T follicular helper cell (primary cell): Measurements from ENCODE around the gene REX1BD.
A peak's percentile ranks its signal among the peaks of the same experiment; 100 is the strongest.

Experiments used
- DNase-seq: peaks from one replicate; pipeline ENCODE4 v3.0.0-alpha.2; 2020; ENCODE audit warnings: low read depth

REX1BD gene

GRCh38 chr19:18603255-18603957 lies 14.8 kb downstream of the REX1BD start:
- DNase-seq = no peak

DNA sequence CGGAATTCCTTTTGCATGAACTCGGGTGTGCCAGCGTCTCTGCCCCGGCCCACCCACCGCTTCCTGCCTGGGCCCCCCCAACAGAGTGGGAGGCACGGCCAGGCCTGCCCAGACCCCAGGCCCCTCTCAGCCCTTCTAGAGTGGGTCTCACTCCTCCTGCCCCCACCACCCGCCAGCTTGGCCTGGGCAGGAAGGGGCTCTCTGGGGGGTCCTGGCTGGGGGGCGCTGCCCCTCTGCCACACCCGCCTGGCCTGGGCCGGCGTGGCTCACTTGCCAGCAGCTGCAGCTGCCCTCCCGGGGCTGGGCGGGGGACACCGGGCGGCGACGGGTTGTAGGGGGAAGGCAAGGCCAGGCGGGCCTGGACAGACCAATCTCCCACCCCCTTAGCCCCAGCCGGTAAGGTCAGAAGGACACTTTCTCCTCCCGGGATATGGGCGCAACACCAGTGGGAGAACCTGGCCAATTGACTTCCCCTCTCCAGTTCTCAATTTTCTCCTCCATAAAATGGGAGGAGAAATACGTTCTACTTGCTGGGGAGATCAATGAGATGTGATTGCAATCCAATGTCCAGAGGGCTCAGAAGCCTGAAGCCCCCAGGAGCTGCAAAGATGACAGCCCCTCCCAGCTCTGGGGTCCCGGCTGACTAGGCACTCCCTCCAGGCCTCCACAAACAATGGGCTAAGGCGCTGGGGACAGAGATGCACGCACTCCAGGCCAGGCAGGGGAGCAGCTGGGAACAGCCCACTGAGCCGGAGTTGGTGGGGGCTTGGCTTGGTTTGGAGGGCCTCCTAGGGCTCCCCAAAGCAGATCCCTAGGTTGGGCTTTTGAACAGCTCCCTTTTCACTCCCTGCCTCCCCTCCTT lies 15.6 kb downstream of the REX1BD start:
- no peak for DNase-seq

DNA sequence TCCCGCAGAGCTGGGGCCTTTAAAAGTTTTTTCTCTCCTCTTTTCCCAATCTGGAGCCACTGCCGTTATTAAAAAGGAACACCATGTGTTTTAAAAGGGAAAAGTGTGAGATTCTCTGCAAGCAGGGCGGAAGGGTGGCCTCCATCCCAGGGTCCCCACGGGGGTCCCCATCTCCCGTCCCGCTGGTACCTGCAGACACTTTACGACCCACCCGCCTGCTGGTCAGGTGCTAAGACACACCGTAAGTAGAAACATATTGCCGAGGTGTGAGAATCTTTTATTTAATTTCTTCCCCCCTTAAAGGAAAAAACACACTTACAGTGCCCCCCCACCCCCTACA lies 16.2 kb downstream of the REX1BD start:
- no peak for DNase-seq

DNA sequence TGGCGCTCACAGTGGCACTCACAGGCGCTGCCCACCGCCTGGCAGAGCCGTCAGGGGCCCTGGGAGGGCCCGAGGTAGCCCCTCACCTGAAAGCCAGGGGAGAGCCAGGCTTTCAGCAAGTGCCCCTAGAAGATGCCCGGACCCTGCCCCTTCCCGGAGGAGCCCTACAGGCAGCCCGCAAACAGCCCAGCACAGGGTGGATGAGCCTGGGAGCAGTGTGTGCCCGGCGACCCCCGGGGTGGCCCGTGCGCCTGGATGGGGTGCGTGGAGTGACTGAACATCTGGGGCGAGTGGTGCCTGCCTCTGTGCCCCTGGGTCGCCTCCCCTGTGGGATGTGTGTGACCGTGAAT lies 16.6 kb downstream of the REX1BD start:
- no peak for DNase-seq

DNA sequence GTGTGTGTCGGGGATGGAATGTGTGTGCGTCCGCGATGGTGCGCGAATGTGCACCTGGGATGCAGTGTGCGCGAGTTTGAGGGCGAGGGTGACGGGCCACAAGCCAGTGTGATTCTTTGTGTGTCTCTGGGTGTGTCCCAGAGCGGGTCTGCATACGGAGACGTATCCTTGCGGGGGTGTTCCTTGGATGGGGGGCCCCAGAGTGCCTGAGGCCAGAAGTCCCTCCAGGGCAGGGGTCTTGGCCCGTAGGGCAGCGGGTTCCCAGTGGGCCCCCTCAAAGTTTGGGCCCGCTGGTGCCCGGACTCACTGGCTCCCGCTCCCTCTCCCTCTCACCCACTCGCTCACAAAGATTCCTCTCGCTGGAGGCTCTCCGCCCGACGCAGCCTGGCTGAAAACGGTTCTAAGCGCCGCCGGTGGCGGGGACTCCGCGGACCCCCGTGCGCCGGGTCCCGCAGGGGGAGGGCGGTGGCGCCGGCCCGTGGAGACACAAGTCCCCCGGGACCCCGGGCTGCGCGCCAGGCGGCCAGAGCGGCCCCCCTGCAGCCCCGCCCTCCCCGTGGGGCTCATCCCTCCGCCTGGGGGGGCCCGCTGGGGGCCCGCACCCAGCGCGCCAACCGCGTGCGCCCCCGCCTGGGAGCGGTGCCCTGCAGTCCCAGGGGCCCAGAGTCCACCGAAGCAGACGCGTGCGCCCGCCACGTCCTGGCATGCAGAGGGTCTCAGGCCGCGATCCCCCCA lies 17.1 kb downstream of the REX1BD start:
- no peak for DNase-seq

DNA sequence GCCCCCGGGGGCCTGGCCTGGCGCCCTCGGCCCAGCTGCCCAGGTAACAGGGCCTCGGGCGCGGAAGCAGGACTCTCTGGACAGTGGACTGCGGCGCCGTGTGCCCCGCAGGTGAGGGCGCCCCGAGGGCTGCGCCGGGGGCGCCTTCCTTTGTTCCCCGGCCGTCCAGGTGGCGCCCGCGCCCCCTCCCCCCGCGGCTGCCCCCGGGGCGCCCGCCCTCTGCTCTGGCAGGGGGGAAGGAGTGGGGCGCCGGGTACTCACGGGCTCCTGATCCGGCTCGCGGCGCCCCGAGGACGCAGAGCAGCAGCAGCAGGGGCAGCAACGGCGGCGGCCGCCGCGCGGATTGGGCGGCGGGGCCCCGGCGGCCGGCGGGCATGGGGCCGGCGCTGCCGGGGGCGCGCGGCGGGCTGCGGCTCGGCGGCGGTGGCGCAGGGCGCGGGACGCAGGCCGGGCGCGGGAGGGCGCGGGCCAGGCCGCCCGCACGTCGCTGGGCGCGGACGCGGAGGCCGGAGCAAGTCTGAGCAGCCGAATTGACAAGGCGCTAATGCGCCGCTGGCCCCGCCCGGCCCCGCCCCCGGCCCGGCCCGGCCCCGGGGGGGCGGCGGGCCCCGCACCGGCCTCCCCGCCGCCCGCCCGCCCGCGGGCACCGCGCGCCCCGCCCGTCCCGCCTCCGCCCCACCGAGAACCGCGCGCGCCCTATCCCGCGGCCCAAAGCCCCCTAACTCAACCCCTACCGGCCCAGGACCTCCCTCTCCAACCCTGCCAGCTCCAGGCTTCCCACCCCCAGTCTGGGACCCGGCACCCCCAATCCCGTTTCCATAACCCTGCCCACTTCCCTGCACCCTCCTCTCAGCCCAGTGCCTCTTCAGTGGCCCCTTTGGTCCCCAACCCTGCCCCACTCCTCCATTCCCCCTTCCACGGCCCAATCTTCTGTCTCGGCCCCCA lies 18.0 kb downstream of the REX1BD start, which contains the start of gene CRLF1:
TSS of gene CRLF1 (minus strand) at position 519 of the 945 bp plus-strand sequence. CDS start at position 376, 143 bp downstream.
- DNase-seq = no peak

DNA sequence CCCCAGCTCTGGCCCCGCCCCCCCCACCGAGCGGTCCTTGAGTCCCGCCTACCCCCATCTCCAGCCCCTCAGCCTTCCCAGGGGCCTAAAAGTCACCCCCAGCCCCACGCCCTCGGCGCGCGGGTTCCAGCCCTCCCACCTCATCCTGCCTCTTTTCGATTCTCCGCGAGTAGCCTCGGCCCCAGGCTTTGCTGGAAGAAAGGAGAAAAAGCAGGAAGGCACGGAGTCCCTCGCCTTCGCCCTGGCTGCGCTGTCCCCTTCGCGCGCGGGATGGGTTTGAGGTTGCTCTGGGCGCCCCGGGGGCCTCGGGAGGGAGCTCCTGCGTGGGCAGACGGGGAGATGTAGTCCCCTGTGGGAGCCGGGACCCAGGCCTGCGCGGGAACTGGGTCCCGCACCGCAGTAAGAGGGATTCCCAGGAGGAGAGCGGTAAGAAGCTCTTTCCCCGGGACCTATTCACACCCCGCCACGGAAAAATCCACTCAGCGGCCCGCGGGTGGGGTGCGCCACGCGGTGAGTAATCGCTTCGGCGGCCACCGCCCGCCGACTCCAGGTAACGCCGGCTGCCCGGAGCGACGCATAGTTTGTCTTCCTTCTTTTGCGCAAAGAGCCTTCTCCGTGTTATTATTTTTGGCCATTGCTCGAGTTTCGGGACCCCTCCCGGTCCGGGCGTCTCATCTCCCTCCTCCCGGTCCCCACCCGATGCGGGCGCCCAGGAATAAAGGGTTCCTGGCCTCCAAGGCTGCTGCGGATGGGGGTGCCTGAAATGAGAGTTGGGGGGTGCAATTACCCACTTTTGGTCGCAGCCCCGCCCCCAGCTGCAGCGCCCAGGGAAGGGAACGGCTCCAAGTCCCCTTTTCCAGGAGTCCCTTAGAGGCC lies 18.9 kb downstream of the REX1BD start:
- no peak for DNase-seq

DNA sequence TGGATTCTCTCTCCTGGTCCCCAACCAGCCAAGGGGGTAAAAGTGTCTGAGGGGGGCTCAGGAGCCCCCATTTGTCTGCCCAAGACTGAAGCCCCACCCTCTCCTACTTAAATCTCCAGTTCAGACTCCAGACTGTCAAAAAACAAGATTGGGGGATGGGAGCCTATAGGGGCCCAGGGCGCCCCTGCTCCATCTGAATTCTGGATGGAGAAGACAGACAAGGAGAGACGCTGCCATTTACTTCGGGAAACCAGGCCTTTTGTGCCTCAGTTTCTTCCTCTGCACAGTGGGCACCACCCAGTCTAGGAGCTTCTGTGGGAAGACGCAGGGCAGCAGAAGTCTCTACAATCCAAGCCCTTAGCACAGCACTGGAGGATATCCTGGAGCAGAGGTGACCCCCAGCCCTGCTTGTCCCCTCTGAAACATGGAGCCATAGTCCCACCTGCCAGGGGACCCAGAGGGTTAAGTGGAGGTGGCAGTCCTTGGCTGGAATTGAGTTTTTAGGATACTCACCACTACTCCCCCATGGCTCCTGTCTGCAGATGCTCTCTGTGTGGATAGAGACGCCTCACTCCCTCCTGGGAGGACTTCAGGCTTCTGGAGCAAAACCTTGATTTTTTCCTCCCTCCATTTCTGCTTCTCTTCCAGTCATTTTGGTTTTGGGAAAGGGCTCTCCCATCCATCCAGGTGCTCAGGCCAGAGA lies 19.7 kb downstream of the REX1BD start:
- DNase-seq = no peak

DNA sequence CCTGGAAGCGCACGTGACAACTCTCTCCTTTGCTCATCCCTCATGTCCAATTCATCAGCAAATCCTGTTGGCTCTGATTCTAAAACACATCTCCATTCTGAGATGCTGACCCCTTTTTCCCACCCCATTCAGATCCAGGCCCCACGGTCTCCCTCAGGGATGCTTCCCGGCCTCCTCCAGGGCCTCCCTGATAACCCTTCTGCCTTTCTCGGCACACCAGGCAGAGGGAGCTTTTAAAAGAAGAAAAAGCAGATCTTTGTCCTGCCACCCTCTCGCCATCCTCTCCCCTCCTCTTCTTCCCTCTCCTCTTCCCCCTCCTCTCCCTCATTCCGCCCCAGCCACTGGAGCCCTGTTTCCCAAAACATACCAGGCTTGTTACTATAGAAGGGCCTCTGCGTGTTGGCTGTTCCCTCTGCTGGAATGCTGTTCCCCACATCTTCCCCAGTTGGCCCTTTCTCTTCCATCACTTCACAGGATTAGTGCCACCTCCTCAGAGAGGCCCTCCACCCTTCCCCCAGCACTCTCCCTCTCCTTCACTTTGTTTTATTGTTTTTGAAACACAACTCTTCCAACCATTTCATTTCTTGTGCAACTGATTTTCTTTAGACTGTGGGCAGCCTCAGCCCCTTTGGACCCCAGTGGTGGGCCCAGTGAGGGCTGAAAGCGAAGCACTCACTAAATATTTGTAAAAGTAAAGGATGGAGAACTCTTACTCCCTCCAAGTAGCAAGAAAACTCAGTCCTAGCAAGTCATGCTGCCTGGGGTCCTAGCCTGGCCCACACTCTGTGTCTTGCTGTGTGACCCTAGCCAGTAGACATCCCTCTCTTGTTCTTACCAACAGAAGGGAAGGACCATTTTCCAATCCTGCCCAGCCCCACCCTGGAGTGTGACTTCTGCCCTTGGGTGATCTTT lies 20.5 kb downstream of the REX1BD start:
- DNase-seq = no peak

DNA sequence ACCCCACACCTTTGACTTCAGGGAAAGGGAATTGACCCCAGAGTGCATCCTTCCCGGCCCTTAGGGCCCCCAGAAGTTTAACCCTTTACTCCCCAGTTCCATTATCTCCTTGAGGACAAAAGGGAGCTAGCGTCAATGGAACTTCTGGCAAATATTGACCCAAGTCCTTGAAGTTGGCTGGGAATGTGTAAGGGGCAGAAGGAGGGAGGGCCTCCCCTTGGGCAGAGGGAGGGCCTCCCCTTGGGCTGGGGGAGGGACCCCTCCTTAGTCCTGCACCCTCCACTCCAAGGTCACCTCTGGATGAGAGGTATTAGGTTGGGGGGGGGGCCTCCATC lies 21.1 kb downstream of the REX1BD start:
- no peak for DNase-seq

DNA sequence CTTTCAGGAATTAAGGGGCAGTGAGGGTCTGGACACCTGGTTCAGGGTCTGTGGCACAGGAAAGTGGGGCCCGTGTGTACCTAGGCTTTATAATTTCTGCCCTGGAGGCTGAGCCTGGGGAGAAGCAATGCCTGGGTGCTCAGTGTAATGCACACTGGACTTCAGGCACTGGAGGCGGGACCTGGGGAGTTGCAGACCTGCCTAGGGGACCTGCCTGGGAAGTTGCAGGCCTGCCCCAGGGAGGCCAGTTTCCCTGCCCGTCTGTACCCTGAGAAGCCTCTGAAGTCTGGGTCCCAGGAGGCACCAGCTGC lies 21.6 kb downstream of the REX1BD start:
- DNase-seq = no peak

DNA sequence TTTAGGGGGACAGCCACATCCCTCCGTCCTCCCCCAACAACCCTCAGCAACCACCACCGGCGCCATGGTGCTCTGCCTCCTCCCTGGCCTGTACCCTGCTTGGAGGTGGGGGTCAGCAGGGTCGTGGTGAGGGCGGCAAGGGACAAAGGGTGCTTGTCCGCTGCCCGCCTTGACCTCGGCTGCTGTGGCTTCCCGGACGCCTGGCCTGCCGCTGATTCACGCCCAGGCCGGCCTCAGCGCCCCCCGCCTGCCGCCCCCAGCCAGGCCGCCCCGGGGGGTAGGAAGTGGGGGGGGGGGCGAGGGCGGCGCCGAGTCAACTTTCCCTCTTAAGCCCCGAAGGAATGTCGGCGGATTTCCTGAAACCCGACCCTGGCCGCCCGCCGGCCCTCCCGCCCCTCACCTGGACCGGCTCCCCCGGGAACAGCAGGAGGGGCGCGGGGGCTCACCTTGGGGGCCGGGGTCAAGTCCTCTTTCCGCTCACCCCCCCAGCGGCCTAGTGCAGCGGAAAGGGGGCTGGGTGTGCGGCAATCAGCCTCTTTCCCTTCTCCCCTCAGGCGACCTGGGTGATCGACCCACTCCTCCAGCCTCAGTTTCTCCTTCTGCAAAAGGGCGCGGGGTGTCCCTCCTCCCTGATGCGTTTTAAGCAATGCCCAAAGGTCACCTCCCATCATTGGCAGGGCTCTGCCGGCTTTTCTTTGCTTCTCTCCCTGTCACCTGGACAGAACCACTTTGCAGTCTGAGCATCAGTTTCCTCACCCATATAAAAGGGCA lies 22.1 kb downstream of the REX1BD start:
- no peak for DNase-seq

- DNase-seq = no peak
Observed at GRCh38 chr19:18611327-18612050, 22.9 kb downstream of the REX1BD start.

- DNase-seq = no peak
Observed at GRCh38 chr19:18612051-18612771, 23.6 kb downstream of the REX1BD start.

DNA sequence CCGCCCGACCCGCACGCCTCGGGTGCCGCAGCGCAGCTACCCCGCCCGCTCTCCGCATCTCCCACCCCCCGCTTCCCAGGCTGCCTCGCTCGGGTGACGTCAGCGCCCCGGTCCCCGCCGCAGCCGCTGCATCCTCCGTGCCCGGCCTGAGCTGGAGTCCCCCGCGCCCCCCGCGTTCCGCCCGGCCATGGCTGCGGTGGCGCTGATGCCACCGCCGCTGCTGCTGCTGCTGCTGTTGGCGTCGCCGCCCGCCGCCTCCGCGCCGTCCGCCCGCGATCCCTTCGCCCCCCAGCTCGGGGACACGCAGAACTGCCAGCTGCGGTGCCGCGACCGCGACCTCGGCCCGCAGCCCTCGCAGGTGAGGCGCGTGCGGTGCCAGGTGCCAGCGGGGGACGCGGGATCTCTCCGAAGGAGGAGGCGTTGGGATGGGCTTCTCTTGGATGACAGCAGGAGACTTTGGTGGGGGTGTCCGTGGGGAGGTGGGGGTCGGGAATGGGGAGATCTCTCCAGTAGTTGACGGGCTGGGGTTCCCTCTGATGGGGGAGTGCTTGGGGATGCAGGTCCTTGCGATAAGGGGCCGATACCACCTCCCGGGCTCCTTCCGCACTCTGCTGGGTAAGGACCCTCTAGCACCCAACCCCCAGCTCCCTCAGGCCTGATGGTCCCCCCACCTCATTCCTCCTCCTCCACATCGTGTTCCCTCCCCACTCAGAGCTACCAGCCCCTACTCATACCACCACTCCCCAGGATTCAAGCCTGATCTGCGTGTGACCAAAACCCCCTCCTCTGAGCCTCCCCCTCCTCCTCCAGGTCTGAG lies 24.4 kb downstream of the REX1BD start, which contains the start of gene TMEM59L:
TSS of gene TMEM59L (plus strand) at position 99 of the 817 bp plus-strand sequence. CDS start at position 188, 89 bp downstream.
- DNase-seq = peak; percentile 43
